Epithelial cell of proximal tubule (primary cell): Measurements from ENCODE around the gene NID1. TPM values are rescaled to one million over a fixed set of nuclear protein-coding genes. Genes with fewer than 3 reads are reported as not detected.

Source experiments
- DNase-seq: peaks from one replicate; pipeline ENCODE4 v3.0.0-alpha.2; 2011; ENCODE audit warnings: low read depth
- H3K4me3 ChIP-seq: 2 replicates; pipeline ENCODE4 v1.5.1; 2011; ENCODE audit warnings: low read depth, mild to moderate bottlenecking, low read length
- total RNA-seq: library from RNA; depleted of rRNA; stranded (reverse); fragments of >200 nt; gene quantifications from 2 replicates; pipeline ENCODE4 v1.2.3, GENCODE V29; 2015
- TF ChIP-seq, protein P1 (sequence below): conservative IDR thresholded peaks from 2 replicates; pipeline ENCODE4 v1.5.1; 2012; ENCODE audit warnings: low read depth, mild to moderate bottlenecking, low read length

The NID1 gene
- total RNA-seq, 1 donor from 2014 or later = 23.2 TPM

DNA sequence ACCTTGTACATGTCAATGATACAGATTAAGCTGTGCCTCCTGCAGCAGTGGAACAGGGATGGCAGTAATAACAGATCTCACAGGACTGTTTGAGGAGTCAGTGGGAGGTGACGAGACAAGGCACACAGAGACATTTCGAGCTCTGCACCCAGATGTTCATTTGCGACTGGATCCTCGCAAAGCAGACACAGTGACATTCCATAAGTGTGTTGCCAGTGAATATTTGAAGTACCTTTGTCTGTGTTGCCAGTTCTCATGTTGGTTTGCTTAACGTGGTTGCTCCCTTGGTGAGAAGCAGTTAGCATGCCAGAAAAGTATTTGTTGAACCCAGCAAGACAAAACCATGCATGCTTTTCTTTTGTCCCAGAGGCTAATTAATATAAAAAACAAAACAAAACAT is 67.0 kb downstream of the NID1 start:
- no peak overlapping the region for H3K4me3 ChIP-seq
- DNase-seq = no peak
- TF ChIP-seq, protein P1, sequence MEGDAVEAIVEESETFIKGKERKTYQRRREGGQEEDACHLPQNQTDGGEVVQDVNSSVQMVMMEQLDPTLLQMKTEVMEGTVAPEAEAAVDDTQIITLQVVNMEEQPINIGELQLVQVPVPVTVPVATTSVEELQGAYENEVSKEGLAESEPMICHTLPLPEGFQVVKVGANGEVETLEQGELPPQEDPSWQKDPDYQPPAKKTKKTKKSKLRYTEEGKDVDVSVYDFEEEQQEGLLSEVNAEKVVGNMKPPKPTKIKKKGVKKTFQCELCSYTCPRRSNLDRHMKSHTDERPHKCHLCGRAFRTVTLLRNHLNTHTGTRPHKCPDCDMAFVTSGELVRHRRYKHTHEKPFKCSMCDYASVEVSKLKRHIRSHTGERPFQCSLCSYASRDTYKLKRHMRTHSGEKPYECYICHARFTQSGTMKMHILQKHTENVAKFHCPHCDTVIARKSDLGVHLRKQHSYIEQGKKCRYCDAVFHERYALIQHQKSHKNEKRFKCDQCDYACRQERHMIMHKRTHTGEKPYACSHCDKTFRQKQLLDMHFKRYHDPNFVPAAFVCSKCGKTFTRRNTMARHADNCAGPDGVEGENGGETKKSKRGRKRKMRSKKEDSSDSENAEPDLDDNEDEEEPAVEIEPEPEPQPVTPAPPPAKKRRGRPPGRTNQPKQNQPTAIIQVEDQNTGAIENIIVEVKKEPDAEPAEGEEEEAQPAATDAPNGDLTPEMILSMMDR = no peak

GRCh38 chr1:235997049-235997448 is 67.8 kb downstream of the NID1 start:
- TF ChIP-seq, protein P1 = no peak
- DNase-seq = no peak
- H3K4me3 ChIP-seq = no peak overlapping the region

GRCh38 chr1:235996048-235996785 is 68.7 kb downstream of the NID1 start:
- DNase-seq = no peak
- H3K4me3 ChIP-seq = no peak overlapping the region
- TF ChIP-seq, protein P1 = no peak

DNA sequence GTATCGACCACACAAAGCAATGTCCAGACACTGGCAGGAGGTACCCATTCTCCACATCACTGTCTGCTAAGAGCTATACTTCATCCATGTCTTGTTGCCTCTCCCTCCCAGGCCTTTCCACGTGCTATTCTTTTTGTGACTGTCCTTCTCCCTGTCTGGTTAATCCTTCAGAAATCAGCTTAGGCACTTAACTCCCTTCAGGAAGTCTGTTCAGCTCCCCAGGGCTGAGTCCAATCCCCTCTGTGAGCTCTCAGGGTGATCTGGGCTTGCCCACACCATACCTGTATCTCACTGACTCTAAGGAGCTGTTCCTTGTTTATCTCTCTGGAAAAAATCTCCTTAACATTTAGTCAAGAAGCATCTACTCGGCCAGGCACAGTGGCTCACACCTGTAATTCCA is 69.4 kb downstream of the NID1 start:
- no peak for DNase-seq
- H3K4me3 ChIP-seq = no peak overlapping the region
- TF ChIP-seq, protein P1 = no peak

GRCh38 chr1:235993652-235994051 is 71.2 kb downstream of the NID1 start:
- TF ChIP-seq, protein P1 = no peak
- no peak for DNase-seq
- no peak overlapping the region for H3K4me3 ChIP-seq

GRCh38 chr1:235992868-235993267 is 72.0 kb downstream of the NID1 start:
- no peak overlapping the region for H3K4me3 ChIP-seq
- DNase-seq = no peak
- TF ChIP-seq, protein P1 = no peak

DNA sequence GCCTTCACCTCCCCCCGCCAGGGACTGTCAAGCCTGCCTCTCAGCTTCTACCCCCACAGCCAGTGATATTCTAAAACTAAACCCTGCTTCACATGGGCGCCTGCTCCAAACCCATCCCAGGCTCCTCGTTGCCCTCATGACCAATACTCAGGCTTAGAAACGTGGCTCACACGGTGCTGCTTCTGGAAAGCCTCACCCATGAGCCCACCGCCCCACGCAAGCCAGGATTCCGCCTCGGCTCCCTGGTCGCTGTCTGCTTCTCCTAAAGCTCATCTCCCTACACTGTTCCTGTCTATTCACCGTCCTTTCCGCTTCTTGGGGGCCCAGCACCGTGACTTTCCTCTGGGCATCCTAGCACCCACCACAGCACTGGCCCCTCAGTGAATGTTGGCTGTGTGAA is 72.5 kb downstream of the NID1 start:
- TF ChIP-seq, protein P1 = no peak
- DNase-seq = no peak

More for the DNA sequence above, 72.5 kb downstream of the NID1 start:
- H3K4me3 ChIP-seq = no peak overlapping the region
